GM21528 (cell line): ENCODE measurements around the gene ZDHHC11.
"Not testable (repeated sequence)": the region's sequence is repeated elsewhere in the genome, so short reads cannot be mapped to it uniquely, and the experiment has no call there.

Source experiments
- ATAC-seq: cut with Tn5 transposase; IDR thresholded peaks from one replicate; pipeline ENCODE4 v1.9.1; 2021; ENCODE audit warnings: mild to moderate bottlenecking, moderate library complexity; ENCODE audit not compliant: unreplicated experiment, low FRiP score

Gene ZDHHC11

DNA sequence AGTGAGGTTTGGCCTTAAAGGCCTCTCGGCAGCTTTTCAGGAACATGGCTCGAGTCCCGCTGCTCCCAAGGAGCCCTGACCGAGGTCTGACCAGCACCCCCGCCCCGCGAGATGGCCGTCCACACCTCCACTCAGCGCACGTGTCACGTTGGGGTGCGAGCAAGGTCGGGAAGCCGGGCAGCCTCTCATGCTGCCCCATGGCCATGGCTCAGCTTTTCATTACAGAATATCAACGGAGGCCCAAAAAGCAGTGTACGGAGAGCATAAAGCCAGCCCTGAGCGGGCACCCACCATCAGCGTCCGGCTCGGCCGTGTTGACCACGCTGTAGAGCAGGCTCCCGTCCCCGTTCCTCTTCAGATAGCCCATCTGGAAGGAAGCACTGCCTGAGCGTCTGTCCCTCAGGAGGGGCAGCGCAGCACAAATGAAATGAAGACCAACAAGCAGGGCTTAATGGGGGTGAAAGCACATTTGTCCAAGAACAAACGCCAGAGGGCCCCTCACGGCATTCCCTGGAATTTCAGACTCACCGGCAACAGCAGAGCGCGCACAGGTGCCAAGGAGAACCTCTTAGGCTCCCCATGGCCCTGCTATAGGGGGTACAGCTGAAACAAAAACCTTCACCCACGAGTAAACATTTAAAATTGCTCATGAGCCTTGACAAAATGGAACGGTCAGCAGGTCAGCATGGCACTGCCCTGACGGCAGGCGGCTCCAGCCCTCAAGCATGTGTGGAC is 30.2 kb upstream of the ZDHHC11 start:
- no peak for ATAC-seq

DNA sequence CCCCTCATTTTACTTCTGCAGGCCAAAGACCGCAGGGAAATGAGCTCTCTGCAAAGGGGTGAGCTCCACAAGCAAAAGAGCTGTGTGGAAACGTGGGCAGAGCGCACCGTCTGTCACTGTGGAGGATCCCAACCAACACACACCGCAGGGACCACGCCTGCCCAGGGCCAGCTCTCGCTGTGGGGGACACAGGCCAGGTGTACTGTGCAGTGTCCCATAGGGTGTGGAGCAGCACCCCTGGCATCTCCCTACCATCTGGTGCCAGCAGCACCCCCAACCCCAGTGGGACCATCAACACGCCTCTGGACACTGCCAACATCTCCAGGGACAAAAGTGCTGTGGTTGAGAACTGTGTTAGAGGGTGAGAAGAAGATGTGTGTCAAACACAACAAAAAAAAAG is 27.9 kb upstream of the ZDHHC11 start:
- not testable (repeated sequence) for ATAC-seq

DNA sequence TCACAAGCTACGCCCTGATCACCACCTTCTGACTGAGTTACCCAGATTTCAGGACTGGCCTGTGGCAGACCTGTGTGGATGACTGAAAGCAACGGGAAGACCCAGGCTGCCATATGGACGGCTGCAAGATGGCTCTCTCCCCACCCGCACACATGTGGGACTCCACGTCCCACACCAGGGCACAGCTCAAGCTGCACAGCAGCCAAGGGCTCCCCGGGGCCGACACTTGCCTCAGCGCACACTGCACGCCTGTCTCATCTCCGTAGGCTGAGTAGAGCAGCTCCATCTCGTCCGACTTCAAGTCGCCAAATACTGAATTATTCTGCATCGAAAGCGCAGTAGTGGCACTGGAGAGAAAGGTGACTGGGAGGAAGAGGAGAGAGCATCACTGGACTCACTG is 27.3 kb upstream of the ZDHHC11 start:
- no peak for ATAC-seq

DNA sequence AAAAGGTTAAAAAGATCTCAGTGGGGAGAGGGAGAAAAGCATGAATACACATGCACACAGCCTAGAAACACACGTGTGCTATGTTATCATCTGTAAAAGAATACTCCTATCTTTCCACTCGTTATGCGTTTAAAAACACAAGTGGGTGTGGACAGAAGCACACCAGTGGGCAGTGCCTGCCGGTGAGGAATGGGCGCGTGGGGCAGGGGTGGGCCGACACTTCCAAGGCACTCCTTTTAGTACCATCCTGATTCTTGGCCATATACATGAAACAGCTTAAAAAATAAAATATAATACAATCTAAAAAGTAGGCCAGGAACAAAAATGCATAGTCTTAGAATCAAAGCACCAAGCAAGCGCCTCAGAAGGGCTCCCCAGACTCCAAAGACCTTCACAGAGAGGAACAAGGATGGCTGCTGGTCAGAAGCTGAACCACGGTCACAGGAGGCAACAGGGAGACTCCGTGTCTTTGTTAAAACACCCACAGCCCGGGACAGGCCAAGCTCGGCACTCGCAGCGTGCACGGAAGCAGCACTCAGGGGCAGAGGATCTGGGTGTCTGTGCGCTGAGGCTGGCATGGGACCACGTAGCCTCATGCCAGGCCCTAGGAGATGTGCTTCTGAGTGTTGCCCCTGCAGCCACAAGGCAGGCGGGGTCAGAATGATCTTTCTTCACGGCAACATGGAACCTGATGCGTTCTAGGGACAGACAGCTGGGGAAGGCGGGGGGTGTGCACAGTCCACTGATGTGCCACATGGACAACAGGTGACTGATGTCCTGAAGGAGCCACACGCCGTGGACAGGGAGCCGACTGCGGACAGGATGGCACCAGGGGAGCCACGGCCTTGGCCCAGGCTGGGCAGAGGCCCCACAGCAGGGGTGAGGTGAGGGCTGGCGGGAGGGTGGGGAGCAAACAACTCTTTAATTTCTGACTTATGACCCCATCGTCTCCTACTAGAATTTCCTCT is 25.9 kb upstream of the ZDHHC11 start:
- no peak for ATAC-seq

DNA sequence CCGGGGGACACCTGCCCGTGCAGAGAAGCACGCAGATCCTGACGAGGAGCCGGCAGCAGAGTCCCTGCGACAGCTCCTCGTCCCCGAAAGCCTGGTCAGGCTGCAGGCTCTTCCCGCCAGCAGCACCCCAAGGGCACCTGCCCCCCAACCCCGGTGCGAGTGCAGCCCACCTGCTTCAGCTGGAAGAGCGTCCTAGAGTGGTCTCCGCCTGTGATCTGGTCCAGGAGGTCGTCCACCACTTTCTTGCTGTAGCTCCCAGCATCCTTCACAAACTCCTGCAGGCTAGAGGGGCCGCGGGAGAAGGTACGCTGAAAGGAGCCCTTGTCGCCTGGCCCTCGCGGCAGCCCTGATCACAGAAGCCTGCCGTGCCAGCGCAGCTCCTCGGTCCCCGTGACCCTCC is 25.1 kb upstream of the ZDHHC11 start:
- no peak for ATAC-seq

DNA sequence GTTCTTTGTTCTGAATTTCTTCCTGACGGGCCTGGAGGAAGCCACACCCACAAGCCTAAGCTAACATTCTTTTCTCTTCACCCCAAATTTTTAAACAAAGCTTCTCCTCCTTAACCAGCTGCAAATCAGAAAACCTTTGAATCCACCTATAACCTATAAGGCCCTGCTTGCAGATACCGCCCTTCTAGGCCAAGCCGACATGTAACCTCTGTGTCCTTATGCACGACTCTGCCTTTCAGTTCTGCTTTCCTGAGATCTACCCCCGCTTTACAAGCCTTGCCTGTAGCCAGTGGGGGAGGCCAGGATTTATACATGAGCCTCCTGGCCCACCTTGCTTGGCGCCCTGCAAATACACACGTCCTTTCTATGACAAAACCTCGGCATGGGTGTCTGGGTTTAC is 22.5 kb upstream of the ZDHHC11 start:
- no peak for ATAC-seq

DNA sequence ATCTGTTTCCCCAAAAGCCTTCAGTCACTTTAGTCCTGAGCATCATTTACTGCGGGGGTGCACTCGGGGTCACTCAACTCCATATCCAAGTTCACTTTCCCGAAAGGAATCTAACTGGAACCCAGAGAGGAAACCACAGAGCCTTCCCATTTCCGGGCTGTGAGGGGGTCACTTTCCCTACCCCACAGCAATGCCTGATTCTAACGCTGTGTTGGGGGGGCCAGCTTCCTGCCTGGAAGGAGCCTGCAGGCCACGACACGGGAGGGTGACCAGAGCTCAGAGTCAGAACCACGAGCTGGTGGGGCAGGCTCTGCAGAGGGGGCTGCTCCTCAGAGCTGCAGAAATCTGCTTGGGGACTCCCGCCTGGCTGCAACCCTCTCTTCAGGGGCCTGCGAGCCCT is 21.5 kb upstream of the ZDHHC11 start:
- no peak for ATAC-seq

DNA sequence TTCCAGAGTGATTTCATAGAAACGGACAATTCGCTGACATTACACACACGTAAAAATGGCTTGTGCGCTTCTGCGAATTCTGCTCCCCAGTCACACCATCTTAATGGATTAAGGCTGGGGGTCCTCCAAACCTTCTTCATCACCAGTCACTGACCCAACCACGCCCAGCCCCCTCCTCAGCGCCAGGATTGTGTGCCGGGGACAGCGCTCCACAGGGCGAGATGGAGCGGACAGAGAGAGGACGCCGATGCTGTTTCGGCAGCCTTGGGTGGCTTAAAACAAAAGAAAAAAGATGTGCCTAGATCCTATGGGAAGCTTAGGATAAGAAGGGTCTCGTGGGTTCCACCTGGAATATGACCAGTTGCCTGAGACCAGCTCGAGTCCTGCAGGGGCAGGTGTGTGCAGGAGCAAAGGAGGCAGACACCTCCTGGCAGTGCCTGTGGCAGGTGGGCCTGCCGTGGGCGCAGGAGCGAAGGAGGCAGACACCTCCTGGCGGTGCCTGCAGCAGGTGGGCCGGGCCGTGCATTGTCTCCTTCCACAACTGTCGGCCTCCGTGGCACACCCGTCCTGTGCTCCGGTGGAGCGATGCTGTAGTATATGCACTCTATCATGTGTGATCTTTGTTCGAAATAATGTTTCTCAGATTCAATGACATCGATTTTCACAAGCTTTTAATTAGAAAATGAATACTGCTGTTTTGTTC is 21.0 kb upstream of the ZDHHC11 start:
- no peak for ATAC-seq

DNA sequence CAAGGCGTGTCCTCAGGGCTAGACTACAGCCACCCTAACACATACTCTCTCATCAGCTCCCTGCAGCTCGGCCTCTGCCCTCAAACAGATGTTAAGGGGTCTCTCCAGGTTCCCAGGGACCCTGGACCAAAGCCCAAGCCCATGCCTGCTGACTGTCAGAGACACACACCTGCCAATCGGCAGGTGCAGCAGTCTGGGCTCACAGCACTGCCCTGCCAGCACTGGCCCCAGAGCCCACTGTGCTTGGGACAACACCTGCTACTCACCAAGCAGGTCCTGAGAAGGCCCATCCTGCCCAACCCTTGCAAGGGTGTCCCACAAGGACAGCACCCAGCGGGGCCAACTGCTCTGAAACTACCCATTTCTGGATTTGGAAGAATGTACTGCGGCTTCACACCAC is 20.2 kb upstream of the ZDHHC11 start:
- ATAC-seq: no peak

DNA sequence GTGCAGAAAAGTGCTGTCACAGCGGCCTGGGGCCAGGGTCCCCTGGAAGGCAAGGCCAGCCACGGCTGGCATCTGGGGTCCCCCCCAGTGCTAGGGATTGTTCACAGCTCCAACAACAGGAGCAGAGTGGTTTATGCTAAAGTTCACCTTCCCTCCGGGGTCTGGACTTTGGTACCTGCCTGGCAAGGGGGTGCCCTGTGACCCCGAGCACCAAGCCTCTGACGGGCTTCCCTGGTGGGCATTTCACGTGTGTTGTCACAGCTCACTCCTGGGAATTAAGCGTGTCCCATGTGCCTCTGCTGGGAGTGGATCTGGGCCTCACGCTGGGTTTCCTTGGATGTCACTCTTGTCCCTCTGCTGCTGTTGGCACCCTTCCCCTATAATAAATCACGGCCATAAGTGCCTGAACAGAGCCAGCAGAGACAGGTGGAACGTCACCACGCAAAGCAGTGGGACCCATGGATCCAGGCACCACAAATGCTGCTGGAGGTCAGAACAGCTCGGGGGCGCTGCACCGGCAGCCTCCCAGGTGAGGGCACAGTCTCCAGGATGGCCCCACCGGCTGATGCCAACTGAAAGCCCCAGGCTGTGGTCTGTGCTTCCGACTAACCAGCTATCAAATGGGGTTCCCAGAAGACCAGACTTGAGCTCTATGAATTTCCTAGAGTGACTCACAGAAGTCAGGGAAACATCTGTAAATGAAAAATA is 17.8 kb upstream of the ZDHHC11 start:
- no peak for ATAC-seq

DNA sequence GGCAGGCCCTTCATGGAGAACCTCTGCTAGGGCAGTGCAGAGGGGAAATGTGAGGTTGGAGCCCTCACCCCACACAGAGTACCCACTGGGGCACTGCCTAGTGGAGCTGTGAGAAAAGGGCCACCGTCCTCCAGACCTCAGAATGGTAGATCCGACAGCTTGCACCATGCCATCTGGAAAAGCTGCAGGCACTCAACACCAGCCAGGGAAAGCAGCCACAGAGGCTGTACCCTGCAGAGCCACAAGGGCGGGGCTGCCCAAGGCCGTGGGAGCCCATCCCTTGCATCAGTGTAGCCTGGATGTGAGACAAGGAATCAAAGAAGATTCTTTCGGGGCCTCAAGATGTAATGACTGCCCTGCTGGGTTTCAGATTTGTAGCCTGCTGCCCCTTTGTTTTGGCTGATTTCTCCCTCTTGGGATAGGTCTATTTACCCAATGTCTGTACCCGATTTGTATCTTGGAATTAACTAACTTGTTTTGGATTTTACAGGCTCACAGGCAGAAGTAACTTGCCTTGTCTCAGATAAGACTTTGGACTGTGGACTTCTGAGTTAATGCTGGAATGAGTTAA is 16.6 kb upstream of the ZDHHC11 start:
- ATAC-seq: no peak

DNA sequence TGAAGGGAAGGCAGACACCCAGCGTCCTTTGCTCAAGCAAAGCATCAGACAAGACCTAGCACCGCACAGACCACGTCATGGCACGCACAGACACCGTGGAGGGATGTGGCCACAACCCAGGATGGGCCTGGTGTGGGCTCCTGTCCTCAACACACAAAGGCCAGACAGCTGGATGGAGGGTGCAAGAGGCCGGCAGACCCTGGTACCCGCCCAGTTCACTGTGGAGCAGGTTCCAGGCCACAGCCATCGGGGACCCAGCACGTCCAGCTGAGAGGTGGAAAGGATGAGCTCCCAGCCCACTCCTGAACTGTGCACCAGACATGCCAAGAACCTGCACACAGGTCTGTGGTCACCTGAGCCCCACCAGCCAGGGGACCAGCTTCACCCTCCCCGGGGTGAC is 15.0 kb upstream of the ZDHHC11 start:
- ATAC-seq: no peak

DNA sequence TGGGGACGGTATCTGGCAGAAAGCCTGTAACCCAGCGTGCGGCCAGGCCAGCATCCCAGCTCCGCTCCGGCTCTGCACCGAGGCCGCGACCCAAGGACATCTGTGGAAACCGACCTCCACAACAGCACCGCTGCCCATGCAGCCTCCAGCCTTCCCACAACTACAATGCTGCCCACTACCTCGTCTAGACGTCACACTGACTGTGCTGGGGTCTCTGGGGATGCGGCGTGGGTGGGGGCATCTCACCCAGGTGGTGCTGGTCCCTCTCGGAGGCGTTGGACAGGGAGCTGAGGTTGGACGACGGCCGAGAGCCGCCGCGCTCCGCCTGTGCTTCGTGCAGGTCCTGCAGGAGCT is 14.4 kb upstream of the ZDHHC11 start:
- ATAC-seq: no peak

DNA sequence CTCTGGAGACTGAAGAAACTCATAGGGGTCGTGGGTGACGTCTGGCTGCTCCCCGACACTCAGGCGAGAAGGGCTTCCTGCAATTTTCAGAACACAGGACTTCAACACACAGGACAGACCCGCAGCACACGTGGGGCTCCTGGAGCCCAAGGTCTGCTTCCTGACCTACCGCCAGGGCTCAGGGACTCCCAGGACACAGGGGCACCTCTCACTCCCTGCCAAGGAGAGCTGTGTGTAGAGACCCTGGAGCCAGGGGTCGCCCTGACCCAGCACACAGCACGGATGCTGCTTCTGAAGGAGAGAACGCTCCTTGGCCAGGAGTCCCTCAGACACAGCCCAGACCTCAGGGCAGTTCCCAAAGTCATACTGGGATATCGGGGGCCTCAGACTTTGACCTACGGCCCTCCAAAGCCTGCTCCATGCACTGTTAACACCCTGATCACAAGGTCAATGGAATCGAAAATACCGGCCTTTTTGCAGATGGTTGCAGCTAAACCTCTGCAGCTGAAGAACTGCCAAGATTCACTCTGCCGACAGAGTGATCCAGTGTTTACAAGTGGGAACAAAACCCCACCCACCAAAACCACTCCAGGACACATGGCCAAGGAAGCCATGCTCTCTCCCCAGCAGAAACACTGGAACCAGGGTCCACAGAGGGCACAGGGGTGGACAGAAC is 13.8 kb upstream of the ZDHHC11 start:
- no peak for ATAC-seq

DNA sequence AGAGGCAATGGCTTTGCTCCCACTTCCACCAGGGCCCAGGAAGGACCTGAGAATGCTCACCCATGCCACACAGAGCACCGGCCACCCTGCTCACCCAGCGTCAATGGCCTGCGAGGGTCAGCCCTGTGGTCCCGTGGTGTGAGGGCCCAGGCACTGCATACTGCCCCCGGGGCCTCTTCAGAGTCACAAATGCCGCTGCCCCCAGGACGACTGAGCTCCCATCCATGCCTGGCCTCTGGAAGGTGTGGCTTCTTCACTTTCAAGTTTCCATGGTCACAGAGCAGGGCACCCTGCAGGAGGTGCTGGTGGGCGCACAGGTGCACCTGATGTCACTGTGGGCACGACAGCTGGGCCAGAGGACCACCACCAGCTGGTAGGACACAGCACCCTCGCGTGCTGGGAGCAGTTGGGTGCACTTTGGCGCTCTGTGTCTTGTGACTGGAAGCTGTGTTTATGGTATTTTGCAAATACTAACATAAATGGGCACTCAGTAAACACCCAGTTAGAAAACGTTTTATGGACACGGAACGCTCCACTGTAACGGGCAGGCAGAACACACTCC is 12.5 kb upstream of the ZDHHC11 start:
- ATAC-seq: no peak

DNA sequence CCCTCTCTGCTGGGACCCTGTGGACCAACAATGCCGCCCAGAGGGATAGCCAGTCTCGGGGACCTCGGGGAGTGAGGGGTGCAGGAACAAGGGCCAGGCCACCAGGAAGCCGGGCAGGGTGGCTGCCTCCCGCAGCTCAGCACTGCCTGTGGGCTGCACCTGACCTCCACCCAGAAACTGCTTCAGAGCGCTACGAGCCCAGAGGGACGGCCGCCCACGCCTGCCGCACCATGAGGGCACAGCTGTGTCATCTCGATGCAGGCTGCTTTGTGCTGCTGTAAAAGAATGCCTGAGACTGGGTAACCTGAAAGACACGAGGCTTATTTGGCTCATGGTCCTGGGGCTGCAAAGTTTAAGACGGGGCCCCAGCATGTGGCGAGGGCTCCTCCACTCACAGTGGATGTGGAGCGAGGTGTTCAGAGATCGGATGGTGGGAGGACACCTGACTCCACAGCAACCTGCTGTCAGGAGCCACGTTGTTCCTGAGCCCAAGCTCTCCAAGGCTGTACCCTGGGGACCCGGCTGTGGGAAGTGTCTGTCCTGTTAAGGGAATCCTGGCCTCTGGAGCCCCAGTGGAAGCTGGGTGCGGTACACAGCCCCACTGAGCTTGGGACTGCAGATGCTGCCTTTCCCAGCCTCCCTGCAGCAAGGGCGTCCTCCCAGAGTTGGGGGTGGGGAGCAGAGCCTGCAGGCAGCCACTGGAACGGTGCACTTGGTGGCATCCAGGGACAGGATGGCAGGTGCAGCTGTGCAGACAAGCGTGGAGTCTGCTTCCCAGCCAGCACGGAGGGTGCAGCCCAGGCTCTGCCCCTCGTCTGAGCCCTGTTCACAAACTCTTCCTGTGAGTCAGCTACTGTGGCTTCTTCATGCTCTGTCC is 11.8 kb upstream of the ZDHHC11 start:
- ATAC-seq: no peak

DNA sequence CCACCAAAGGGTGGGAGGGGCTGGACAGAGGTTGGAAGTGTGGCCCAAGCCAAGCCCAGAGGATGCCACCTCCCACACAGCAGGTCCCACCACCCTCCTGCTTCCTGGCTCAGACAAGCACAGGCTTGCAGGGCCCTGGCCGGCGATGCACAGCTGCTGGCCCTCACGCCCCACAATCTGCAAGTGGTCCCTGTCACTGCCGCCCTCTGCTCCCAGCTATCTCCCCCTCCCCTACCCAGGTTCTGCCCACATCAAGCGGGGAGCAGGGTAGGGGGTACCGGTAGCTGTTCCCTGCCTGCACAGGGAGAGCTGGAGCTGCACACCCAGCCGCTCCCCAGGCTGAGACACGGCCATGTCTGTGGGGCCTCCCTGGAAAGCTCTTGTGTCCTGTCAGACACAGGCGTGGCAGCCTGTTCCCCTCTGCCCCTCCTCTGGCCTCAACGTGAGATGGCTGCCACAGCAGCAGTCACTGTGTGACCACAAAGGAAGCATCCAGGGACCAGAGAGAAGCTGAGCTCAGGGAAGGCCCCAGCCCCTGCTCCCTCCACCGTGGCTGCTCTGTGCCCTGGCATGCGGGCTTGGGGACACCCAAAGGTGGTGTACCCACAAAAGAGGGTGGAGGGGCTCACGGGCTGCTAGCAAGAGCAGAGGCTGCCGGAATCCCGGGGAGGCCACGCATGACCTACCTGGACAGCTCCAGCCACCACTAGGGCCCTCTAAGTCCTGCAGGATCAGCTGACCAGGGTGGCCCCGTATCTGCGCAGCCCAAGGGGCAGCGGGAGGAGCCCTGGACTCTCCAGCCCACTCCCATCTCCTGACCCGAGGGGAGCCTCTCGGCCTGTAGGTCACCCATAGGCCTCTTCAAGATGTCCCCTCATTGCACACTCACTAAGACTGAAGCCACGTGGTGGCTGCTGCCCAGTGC is 10.9 kb upstream of the ZDHHC11 start:
- ATAC-seq: no peak
